Ectodermal cell (in vitro differentiated cells): ENCODE measurements around the gene DDX10.

Source experiments
- H3K27ac ChIP-seq: 2 replicates; pipeline ENCODE4 v1.7.0; 2013; ENCODE audit warnings: mild to moderate bottlenecking, low read depth, low read length; ENCODE audit not compliant: insufficient read depth, poor library complexity, severe bottlenecking
- H3K27me3 ChIP-seq: 2 replicates; pipeline ENCODE4 v1.7.0; 2013; ENCODE audit warnings: mild to moderate bottlenecking, low read length; ENCODE audit not compliant: insufficient read depth, control insufficient read depth, poor library complexity, severe bottlenecking
- H3K36me3 ChIP-seq: one replicate; pipeline ENCODE4 v1.7.0; 2013; ENCODE audit warnings: low read length; ENCODE audit not compliant: control insufficient read depth, insufficient read depth
- H3K4me1 ChIP-seq: one replicate; pipeline ENCODE4 v1.7.0; 2013; ENCODE audit warnings: low read length; ENCODE audit not compliant: control insufficient read depth, insufficient read depth
- H3K4me3 ChIP-seq: 2 replicates; pipeline ENCODE4 v1.7.0; 2013; ENCODE audit warnings: low read depth, low read length, control low read depth; ENCODE audit not compliant: insufficient read depth
- H3K9me3 ChIP-seq: 2 replicates; pipeline ENCODE4 v1.7.0; 2013; ENCODE audit warnings: mild to moderate bottlenecking, low read length, moderate library complexity; ENCODE audit not compliant: control insufficient read depth
- WGBS, 2 experiments: methylation state at CpG; one replicate each; pipeline ENCODE4 v1.1.7; 2013; ENCODE audit warnings: missing lambda C conversion rate in 2 of 2; 5-methylcytosine and 5-hydroxymethylcytosine counted together

The DDX10 gene

DNA sequence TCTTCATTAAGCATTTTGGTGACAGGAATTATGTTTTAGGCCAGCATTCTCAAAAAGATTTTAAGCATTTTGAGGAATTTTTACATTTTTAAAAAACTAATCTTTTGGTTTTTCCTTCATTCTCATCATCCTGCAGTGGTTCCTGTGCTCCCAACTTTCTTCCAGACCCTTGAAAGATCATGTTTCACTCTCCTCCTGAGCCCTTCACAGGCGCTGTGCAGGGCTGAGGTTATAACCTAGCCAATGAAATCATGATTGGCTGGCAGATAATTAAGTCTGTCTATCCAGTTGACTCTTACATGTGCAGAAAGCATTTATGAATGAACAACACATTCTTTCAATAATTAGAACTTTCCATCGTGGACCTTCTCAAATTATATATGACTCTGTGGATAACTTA is 226.3 kb downstream of the DDX10 start:
- no peak overlapping the region for H3K4me3 ChIP-seq
- 89 to 95% methylated on average over 2 of the region's 2 CpGs for WGBS, 2 experiments
- H3K36me3 ChIP-seq: no peaks in the 10 kb centered on the region
- no peaks in the 10 kb centered on the region for H3K9me3 ChIP-seq
- peaks cover 5% of the 10 kb centered on the region for H3K4me1 ChIP-seq
- H3K27ac ChIP-seq: no peak overlapping the region
- H3K27me3 ChIP-seq: no peaks in the 10 kb centered on the region

DNA sequence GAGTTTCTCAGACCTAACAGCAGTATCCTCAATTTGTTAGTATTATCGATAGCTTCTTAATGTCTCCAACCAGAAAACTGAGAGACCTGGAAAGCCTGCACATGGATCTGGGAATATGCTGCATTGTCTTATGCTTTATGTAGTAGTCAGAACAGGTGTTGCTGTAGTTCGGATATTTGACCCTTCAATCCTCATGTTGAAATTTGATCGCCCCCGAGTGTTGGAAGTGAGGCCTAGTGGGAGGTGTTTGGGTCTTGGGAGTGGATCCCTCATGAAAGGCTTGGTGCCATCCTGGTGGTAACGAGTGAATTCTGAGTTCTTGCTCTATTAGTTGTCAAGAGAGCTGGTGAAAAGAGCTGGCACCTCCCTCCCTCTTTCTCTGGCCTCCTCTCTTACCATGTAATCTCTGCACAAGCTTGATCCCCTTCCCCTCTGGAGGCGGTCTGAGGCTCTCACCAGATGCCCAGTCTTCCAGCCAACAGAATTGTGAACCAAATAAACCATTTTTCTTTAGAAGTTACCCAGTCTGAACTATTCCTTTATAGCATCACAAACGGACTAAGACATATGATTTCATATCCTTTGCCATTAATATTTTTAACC is 227.1 kb downstream of the DDX10 start:
- Histone ChIP-seq H3K36me3 (no peaks in the 10 kb centered on the region), H3K4me3 (no peak overlapping the region), H3K4me1 (peaks cover 11% of the 10 kb centered on the region), H3K27me3 (no peaks in the 10 kb centered on the region), H3K27ac (no peak overlapping the region), H3K9me3 (no peaks in the 10 kb centered on the region)
- WGBS, 2 experiments: 83 to 90% methylated on average over 7 of the region's 7 CpGs

DNA sequence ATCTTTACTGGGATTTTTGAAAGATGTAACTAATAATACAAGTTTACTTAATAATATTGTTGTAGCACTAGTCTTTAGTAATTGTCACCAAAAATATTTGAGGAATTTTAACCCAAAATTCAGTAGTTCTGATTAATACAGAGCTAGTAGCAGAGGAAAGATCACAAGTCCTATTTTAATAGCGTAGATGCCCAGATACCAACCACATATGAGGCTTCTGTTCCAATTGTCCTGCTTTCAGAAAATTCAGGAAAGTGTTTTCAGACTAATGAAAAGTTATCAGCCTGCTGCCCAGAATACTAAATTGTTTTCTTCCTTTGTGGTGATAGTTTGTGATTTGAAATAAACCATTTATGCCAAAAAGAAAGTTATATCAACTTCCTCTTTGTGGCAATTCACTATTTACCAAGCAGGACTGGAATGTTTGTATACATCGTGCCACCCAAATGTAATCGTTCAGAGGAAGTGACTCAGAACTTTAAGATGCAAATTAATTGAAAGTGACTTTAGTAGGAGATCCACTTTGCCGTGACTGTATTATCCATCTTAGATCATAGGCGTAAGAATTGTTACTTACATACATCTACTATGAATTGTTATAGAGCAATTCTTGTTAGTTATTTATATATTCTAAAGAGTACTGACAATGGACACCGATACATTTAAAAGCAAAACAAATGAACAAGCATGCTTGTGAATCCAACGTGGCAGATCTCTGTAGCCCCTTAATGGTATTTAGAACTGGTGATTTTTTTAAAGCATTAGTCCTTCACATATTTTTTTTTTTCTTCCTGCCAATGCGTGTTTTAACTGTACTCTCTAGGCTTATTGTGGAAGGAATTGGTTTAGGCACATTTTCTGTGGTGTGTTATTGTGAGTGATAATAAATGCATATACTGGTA is 231.0 kb downstream of the DDX10 start:
- Histone ChIP-seq H3K4me3 (no peak overlapping the region), H3K4me1 (peaks cover 9% of the 10 kb centered on the region), H3K27me3 (no peaks in the 10 kb centered on the region), H3K9me3 (peaks cover 2% of the 10 kb centered on the region), H3K27ac (no peak overlapping the region), H3K36me3 (no peaks in the 10 kb centered on the region)
- 73 to 88% methylated on average over 5 to 6 of the region's 8 CpGs for WGBS, 2 experiments

DNA sequence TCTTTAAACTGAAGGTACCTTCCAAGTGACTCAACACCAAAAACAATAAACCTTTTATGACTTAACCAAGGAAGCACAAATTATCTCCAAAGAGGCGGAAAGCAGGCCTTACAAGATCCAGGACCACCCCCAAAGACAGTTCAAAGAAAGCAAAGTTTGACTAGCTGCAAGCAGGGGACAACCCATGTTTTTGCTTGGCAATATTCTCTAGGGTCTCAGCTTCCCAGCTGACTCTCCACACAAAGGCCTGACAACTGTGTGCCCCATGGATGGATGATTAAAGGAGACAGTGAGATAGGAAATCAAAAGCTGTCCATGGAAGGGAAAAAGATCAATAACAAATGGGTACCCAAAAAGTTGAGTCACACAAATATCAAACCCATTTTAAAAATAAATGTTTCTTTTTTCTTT is 232.2 kb downstream of the DDX10 start:
- Histone ChIP-seq H3K27me3 (no peaks in the 10 kb centered on the region), H3K4me3 (no peak overlapping the region), H3K4me1 (peaks cover 7% of the 10 kb centered on the region), H3K9me3 (peaks cover 2% of the 10 kb centered on the region), H3K36me3 (no peaks in the 10 kb centered on the region), H3K27ac (no peak overlapping the region)
- 51 to 53% methylated on average over 1 of the region's 1 CpG for WGBS, 2 experiments

DNA sequence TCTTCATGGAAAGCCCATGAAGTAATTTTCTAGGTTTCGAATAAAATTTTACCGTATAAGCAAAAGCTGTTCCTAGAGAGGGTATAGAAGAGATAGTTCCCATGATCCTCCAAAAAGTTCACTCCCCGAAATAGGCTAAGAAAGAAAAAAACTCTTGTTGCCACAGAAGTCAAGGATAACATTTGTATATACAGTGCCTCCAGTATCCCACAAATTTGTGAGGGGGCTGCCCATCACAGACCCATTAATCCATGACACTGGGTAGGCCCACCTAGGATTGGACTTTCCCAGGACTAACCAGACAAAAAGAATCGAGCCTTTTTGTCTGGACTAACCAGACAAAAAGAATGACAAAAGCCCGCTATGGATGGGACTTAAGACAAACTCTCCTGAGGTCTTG is 233.0 kb downstream of the DDX10 start:
- H3K9me3 ChIP-seq: peaks cover 2% of the 10 kb centered on the region
- H3K4me1 ChIP-seq: peaks cover 7% of the 10 kb centered on the region
- H3K36me3 ChIP-seq: no peaks in the 10 kb centered on the region
- no peak overlapping the region for H3K4me3 ChIP-seq
- WGBS, 2 experiments: 93 to 99% methylated on average over 2 to 5 of the region's 5 CpGs
- no peaks in the 10 kb centered on the region for H3K27me3 ChIP-seq
- no peak overlapping the region for H3K27ac ChIP-seq

DNA sequence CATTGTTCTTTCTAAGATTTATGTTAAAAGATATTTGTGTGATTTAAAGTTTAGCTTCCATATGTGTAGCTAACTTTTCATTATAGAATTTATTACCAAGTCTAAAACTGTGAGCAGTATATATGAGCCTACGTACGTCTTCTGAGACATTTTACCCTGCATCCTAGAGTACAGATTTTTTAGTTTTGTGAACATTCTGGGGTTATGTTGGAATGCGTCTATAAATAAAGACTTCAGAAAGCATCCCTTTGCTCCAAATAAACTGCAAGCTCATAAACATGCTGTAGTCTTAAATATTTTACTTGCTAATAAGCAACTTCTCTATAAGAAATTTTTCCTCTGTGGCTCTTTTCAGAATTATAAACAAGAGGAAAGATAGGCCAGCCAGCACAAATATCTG is 236.5 kb downstream of the DDX10 start:
- no peak overlapping the region for H3K4me3 ChIP-seq
- H3K27me3 ChIP-seq: no peaks in the 10 kb centered on the region
- H3K36me3 ChIP-seq: no peaks in the 10 kb centered on the region
- H3K4me1 ChIP-seq: peaks cover 3% of the 10 kb centered on the region
- 84% methylated on average over 3 of the region's 3 CpGs; no CpG with 5 or more reads in 1 of the 2 experiments for WGBS, 2 experiments
- H3K27ac ChIP-seq: no peak overlapping the region
- peaks cover 2% of the 10 kb centered on the region for H3K9me3 ChIP-seq

DNA sequence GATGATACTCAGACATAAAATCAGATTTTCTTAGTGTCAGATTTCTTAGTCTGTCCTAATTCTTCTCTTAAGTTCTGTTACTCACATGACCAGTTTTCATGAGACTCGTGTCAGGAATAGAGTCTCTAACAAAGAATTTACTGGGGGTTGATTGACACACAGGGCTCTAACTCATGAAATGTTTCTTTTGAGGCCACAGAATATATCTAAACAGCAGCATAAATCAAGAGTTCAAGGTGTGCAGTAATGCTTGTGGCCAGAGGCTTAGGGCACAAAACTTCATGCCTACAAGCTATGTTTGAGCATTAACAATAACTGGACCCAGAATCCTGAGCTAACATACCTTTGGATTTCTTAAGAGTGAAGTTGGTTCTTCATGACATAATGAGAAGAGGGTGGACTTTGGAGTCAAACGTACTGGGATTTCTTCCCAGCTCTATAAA is 237.2 kb downstream of the DDX10 start:
- WGBS, 2 experiments: 84 to 93% methylated on average over 2 of the region's 2 CpGs
- Histone ChIP-seq H3K9me3 (peaks cover 2% of the 10 kb centered on the region), H3K27me3 (no peaks in the 10 kb centered on the region), H3K4me3 (no peak overlapping the region), H3K36me3 (no peaks in the 10 kb centered on the region), H3K27ac (no peak overlapping the region), H3K4me1 (no peaks in the 10 kb centered on the region)

DNA sequence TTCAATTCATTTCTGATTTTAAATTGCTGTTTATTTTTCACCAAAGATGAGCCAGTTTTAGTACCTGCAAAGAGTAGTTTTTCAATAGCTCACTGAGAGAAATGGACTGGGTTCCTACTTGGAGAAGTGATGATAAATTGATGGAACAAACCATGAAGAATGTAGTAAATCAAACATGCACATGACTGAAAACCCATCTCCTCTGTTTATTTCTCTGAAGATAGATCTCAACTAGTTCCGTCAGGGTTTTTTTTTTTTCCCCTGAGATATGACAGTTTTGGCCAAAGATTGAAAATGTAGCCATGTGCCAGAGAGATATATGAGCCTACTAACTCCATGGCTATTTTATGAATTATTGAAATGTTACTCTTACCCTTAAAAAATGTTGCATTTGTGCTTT is 239.6 kb downstream of the DDX10 start:
- Histone ChIP-seq H3K9me3 (no peaks in the 10 kb centered on the region), H3K36me3 (no peaks in the 10 kb centered on the region), H3K4me1 (no peaks in the 10 kb centered on the region), H3K27ac (no peak overlapping the region), H3K4me3 (no peak overlapping the region), H3K27me3 (no peaks in the 10 kb centered on the region)
- WGBS, 2 experiments: 100% methylated on average over 1 of the region's 1 CpG

DNA sequence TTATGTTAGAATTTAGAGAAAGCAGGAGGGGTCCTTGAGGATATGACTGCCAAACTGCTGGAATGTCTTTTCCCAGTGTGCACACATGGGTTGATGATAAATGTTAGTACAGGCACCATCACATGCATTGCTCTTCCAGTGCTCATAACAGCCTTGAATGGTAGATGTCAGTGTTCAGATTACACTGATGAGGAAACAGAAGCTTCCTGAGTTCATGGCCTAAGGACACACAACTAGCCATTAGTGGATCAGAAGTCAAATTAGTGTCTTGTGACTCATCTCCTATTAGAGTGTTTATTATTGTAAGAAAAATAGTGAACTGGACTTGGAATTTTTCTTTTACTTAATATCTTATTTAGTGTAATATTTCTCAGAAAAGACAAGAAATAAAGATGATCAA is 241.5 kb downstream of the DDX10 start:
- Histone ChIP-seq H3K27me3 (no peaks in the 10 kb centered on the region), H3K4me1 (no peaks in the 10 kb centered on the region), H3K36me3 (no peaks in the 10 kb centered on the region), H3K27ac (no peak overlapping the region), H3K4me3 (no peak overlapping the region), H3K9me3 (no peaks in the 10 kb centered on the region)

DNA sequence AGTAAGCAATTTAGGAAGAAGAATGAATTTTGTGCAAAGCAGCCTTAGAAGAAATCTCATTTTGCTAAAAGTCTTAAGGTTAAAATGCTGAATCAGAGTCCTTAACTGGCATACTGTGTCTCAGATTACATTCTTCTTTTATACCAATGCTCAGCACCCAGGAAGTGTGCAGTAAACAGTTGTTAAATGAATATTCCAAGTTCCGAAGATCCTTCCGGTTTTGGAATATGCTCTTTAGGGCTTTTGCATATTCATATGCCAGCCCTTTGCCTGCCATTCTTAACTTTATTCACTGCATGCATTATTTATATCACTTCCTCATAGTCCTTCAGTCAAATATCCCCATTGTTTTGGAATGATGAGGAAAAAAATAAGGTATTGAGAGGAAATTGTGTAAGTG is 242.0 kb downstream of the DDX10 start:
- H3K27ac ChIP-seq: no peak overlapping the region
- no peaks in the 10 kb centered on the region for H3K27me3 ChIP-seq
- no peaks in the 10 kb centered on the region for H3K4me1 ChIP-seq
- H3K9me3 ChIP-seq: no peaks in the 10 kb centered on the region
- 85 to 88% methylated on average over 2 of the region's 2 CpGs for WGBS, 2 experiments
- no peak overlapping the region for H3K4me3 ChIP-seq
- no peaks in the 10 kb centered on the region for H3K36me3 ChIP-seq
